Panc1 (cell line): ENCODE data around the gene SLC3A2. TPM values are rescaled to one million over a fixed set of nuclear protein-coding genes. Genes with fewer than 3 reads are reported as not detected.
A peak's percentile ranks its signal among the peaks of the same experiment; 100 is the strongest.

Experiments used
- ATAC-seq: fragments of 200-7000 bp; cut with Tn5 transposase; 2 replicates; pipeline ENCODE4 v1.9.1; 2020; ENCODE audit warnings: mild to moderate bottlenecking, moderate library complexity
- BruUV-seq: library from RNA; stranded (reverse); fragments of 400-500 nt; replicated peaks from 2 replicates; lab custom pipeline; 2021; lab: Mats Ljungman, UMichigan
- CTCF ChIA-PET: fragments of 300-600 bp; sonication (Branson Sonifier 250); formaldehyde crosslinking; loops from one replicate; lab custom pipeline; 2022; ENCODE audit warnings: antibody characterized with exemption; lab: Charles Lee
- POLR2A ChIA-PET: fragments of 300-600 bp; sonication (Branson Sonifier 250); formaldehyde crosslinking; loops from one replicate; lab custom pipeline; 2022; ENCODE audit warnings: antibody characterized with exemption; lab: Charles Lee
- DNase-seq: peaks from one replicate; pipeline ENCODE4 v3.0.0-alpha.2; 2010; ENCODE audit warnings: low read depth, low spot score
- H3K27ac ChIP-seq: 2 replicates; pipeline ENCODE4 v1.5.1; 2011; ENCODE audit warnings: mild to moderate bottlenecking, low read length, inconsistent platforms
- H3K27me3 ChIP-seq: fragments of 200-500 bp; sonication (Bioruptor generic); 2 replicates; pipeline ENCODE4 v1.6.0; 2014; ENCODE audit warnings: low read length, inconsistent platforms; ENCODE audit not compliant: control insufficient read depth, insufficient read depth
- H3K36me3 ChIP-seq: fragments of 200-500 bp; sonication (Bioruptor generic); 2 replicates; pipeline ENCODE4 v1.5.1; 2014; ENCODE audit warnings: inconsistent platforms, mild to moderate bottlenecking, low read length, moderate library complexity; ENCODE audit not compliant: control insufficient read depth, insufficient read depth
- H3K4me1 ChIP-seq: 2 replicates; pipeline ENCODE4 v1.5.1; 2011; ENCODE audit warnings: inconsistent platforms, mild to moderate bottlenecking, low read length, moderate library complexity; ENCODE audit not compliant: control insufficient read depth, insufficient read depth
- H3K4me3 ChIP-seq, 2 experiments: 2 replicates each; pipeline ENCODE4 v1.5.1; 2011 to 2012; ENCODE audit warnings: low read depth in 2 of 2, low read length in 2 of 2, mild to moderate bottlenecking in 2 of 2, inconsistent platforms in 1 of 2, moderate library complexity in 1 of 2
- H3K9me3 ChIP-seq: fragments of 200-500 bp; sonication (Bioruptor generic); 2 replicates; pipeline ENCODE4 v1.5.1; 2014; ENCODE audit warnings: low read depth, mild to moderate bottlenecking, inconsistent platforms, low read length, moderate library complexity; ENCODE audit not compliant: control insufficient read depth, insufficient read depth
- POLR2AphosphoS5 ChIP-seq: IDR thresholded peaks from 2 replicates; pipeline ENCODE4 v1.6.1; 2012; ENCODE audit warnings: mild to moderate bottlenecking, low read depth, low read length, moderate library complexity
- SIN3A ChIP-seq: IDR thresholded peaks from 2 replicates; pipeline ENCODE4 v1.6.1; 2012; ENCODE audit warnings: low read depth, mild to moderate bottlenecking, low read length, moderate library complexity, borderline replicate concordance; ENCODE audit not compliant: insufficient read depth
- TCF7L2 ChIP-seq: IDR thresholded peaks from 2 replicates; pipeline ENCODE4 v1.6.1; 2011; ENCODE audit warnings: mild to moderate bottlenecking, low read depth, low read length, inconsistent platforms
- in situ Hi-C: cut with HindIII; loops from 2 replicates; pipeline ENCODE4 v1.10.0; 2016; ENCODE audit warnings: low sequenced_read_pairs, low pct_unique_long_range_greater_than_20kb
- intact Hi-C: fragments of 100-400 bp; cut with micrococcal nuclease; formaldehyde crosslinking; loops from one replicate; pipeline ENCODE4 v1.10.0; 2022; ENCODE audit not compliant: unreplicated experiment
- total RNA-seq: library from RNA; stranded (reverse); gene quantifications from one replicate; pipeline ENCODE4 v1.2.1, GENCODE V29; 2021; ENCODE audit not compliant: unreplicated experiment
- TF ChIP-seq, protein P1 (sequence below): fragments of 450-650 bp; IDR thresholded peaks from 2 replicates; pipeline ENCODE4 v1.5.1; 2017; ENCODE audit warnings: mild to moderate bottlenecking
- TF ChIP-seq, protein P2 (sequence below), 2 experiments: IDR thresholded peaks; 2 replicates each; pipeline ENCODE4 v1.6.1; 2011 to 2012; ENCODE audit warnings: low read depth in 2 of 2, control low read depth in 1 of 2, low read length in 1 of 2, mild to moderate bottlenecking in 1 of 2, moderate library complexity in 1 of 2; ENCODE audit not compliant: insufficient read depth in 1 of 2

Gene SLC3A2
- total RNA-seq, 1 experiment from 2014 or later, result 184 TPM

DNA sequence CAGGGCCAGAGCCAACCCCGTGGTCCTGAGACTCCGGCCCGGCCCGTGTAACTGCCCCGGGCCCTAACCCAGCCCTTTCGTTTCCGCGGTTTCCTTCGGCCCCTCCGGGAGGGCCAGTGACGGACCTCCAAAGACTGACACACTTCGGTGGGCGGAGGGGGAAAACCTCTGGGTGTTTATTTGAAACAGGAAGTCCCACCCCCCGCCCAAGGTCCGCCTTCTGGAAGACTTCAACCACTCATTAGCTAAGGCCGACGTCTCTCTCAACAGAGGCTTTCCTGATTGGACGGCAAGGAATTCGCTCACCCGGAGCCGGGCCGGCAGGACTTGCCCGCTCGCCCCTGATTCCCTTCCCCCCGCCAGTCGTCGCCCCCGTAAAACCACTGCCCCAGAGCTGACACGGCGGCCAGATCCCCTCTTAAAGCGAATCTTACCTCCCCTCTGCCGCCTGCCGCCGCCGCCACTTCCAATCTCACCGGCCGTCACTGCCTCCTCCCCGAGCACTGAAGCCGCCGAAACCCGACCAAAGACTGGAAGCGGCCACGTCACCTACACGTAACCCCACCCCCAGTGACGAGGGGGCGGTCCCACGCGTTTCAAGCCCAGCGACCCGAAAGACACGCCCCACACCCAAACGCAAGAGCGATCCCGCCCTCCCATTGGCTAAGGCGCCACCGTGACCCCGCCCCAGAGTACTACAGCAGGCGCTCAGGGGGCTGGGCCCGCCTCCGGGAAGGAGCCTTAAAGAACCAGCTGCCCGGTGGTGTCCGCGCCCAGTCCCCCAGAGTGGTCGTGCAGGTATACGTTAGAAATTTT lies 49.0 kb upstream of the SLC3A2 start, which contains the start of gene STX5:
Gene STX5 (minus strand): TSS at position 532 of the 816 bp plus-strand sequence. CDS start 808 bp downstream, outside the sequence.
- Histone ChIP-seq H3K36me3 (peaks cover 6% of the 10 kb centered on the region), H3K27me3 (no peaks in the 10 kb centered on the region), H3K4me1 (peaks cover 18% of the 10 kb centered on the region), H3K4me3 (peak within 1 kb of the TSS; percentile 89 to 95), H3K27ac (peak within 1 kb of the TSS; percentile 91), H3K9me3 (no peaks in the 10 kb centered on the region)
- TSS peak; percentile 88 for BruUV-seq
- peak; percentile 91 for DNase-seq
- ChIA-PET POLR2A (interaction anchor here (0.6 to 2.1 kb wide), 5 partner anchors 9 to 1474 kb away, joined by 3 to 8 read pairs (median 6); partner anchors contain the start of gene ESRRA), CTCF (interaction anchor here (0.6 kb wide), 1 partner anchor 1302 kb away, joined by 7 read pairs; no protein-coding TSS in a partner anchor)
- TF ChIP-seq TCF7L2 (peak; percentile 48; the same call in 1 of the 2 replicates), SIN3A (no peak; the same call in 1 of the 2 replicates), POLR2AphosphoS5 (peak; percentile 95)
- TF ChIP-seq, protein P1, sequence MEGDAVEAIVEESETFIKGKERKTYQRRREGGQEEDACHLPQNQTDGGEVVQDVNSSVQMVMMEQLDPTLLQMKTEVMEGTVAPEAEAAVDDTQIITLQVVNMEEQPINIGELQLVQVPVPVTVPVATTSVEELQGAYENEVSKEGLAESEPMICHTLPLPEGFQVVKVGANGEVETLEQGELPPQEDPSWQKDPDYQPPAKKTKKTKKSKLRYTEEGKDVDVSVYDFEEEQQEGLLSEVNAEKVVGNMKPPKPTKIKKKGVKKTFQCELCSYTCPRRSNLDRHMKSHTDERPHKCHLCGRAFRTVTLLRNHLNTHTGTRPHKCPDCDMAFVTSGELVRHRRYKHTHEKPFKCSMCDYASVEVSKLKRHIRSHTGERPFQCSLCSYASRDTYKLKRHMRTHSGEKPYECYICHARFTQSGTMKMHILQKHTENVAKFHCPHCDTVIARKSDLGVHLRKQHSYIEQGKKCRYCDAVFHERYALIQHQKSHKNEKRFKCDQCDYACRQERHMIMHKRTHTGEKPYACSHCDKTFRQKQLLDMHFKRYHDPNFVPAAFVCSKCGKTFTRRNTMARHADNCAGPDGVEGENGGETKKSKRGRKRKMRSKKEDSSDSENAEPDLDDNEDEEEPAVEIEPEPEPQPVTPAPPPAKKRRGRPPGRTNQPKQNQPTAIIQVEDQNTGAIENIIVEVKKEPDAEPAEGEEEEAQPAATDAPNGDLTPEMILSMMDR, result no peak
- TF ChIP-seq, protein P2, sequence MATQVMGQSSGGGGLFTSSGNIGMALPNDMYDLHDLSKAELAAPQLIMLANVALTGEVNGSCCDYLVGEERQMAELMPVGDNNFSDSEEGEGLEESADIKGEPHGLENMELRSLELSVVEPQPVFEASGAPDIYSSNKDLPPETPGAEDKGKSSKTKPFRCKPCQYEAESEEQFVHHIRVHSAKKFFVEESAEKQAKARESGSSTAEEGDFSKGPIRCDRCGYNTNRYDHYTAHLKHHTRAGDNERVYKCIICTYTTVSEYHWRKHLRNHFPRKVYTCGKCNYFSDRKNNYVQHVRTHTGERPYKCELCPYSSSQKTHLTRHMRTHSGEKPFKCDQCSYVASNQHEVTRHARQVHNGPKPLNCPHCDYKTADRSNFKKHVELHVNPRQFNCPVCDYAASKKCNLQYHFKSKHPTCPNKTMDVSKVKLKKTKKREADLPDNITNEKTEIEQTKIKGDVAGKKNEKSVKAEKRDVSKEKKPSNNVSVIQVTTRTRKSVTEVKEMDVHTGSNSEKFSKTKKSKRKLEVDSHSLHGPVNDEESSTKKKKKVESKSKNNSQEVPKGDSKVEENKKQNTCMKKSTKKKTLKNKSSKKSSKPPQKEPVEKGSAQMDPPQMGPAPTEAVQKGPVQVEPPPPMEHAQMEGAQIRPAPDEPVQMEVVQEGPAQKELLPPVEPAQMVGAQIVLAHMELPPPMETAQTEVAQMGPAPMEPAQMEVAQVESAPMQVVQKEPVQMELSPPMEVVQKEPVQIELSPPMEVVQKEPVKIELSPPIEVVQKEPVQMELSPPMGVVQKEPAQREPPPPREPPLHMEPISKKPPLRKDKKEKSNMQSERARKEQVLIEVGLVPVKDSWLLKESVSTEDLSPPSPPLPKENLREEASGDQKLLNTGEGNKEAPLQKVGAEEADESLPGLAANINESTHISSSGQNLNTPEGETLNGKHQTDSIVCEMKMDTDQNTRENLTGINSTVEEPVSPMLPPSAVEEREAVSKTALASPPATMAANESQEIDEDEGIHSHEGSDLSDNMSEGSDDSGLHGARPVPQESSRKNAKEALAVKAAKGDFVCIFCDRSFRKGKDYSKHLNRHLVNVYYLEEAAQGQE (IDR thresholded peaks at IDR 0.05; ENCODE audit: insufficient read depth in 1 of 2, low read depth in 2 of 2, low read length in 1 of 2), result no peak
- in situ Hi-C loops, result no loop called here
- peak; percentile 94 for ATAC-seq
- intact Hi-C loops, result no loop called here

DNA sequence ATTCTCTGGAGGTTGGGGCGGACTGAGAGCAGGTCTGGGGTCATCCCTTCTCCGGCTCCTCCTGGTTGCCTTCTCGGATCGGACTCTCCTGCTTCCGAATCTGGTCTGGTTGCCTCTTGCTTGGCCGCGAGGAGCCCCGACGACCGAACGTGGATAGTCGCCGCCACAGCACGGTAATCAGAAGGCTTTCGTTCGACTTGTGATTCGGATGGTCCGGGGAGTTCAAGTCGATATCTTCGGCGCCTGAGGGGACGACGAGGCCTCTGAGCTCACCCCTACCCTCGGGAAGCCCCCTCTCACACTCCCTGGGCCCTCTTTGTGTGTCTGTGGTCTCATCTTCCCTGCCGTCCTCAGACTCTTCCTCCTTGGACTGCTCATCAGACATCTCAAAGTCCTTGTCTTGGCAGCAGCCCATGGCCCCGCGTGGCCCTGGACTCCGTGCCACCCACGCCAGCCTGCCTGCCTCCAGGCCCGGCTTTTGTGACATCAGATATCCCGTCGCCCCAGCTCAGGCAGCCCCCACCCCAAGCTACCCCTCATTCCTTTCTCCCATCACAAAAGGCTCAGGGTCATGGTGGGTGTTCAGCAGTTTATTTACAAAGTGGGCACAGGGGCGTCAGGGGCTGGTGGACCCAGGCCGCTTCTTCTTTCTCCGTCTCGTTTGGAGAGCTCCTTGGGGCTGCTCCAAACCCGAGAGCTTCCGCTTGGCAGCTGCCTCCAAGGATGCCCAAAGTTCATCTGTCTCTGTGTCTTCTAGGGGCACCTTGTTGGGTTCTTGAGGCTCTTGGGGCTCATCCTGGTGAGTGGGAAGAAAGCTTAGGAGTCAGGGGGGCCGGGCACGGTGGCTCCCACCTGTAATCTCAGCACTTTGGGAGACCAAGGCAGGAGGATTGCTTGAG lies 48.1 kb upstream of the SLC3A2 start, which contains the start of gene TEX54:
Gene TEX54 (minus strand): TSS at position 506 of the 899 bp plus-strand sequence.
- in situ Hi-C loops (no loop called here), intact Hi-C loops (no loop called here)
- peak within 1 kb of the TSS; percentile 91 for H3K27ac ChIP-seq
- H3K36me3 ChIP-seq, result peaks cover 6% of the 10 kb centered on the region
- ATAC-seq (peak; percentile 49), DNase-seq (no peak)
- peak within 1 kb of the TSS; percentile 89 to 95 for H3K4me3 ChIP-seq
- ChIA-PET POLR2A (interaction anchor here (0.5 to 2.1 kb wide), 4 partner anchors 8 to 741 kb away, joined by 6 to 11 read pairs (median 8); no protein-coding TSS in a partner anchor), CTCF (interaction anchor here (0.5 kb wide), 1 partner anchor 78 kb away, joined by 3 read pairs; no protein-coding TSS in a partner anchor)
- peaks cover 18% of the 10 kb centered on the region for H3K4me1 ChIP-seq
- BruUV-seq, result TSS peak; percentile 95
- 0 out of 2 replicates have a peak, but pooled peaks have one; percentile 50 for TF ChIP-seq SIN3A
- TF ChIP-seq, protein P2 (IDR thresholded peaks at IDR 0.05; ENCODE audit: insufficient read depth in 1 of 2, low read depth in 2 of 2, low read length in 1 of 2), result peak in 1 of 2 experiments; percentile 15; a peak in 1 of 4 replicates
- TF ChIP-seq, protein P1, result no peak
- 0 out of 2 replicates have a peak, but pooled peaks have one; percentile 9 for TF ChIP-seq TCF7L2
- no peak; the same call in 1 of the 2 replicates for TF ChIP-seq POLR2AphosphoS5
- H3K9me3 ChIP-seq, result no peaks in the 10 kb centered on the region
- no peaks in the 10 kb centered on the region for H3K27me3 ChIP-seq
